ENCODE results near the gene MTCH1.

GRCh38 chr6:37032239-37032638 is 46.2 kb upstream of the MTCH1 start:
- TF ChIP-seq CBX8 (IDR thresholded peaks at IDR 0.05) (no peak), RNF2 (IDR thresholded peaks at IDR 0.05; ENCODE audit: borderline replicate concordance, low read depth) (no peak), ZFP36 (IDR thresholded peaks at IDR 0.05; ENCODE audit: borderline replicate concordance, partially characterized antibody) (no peak), RCOR1 (IDR thresholded peaks at IDR 0.05; ENCODE audit: low read depth, low read length) (no peak), CTCF (IDR thresholded peaks at IDR 0.05) (no peak), NFE2L2 (conservative IDR thresholded peaks at IDR 0.05; ENCODE audit: low read length) (no peak), POLR2A (IDR thresholded peaks at IDR 0.05; ENCODE audit: low read length) (no peak), KDM5A (IDR thresholded peaks at IDR 0.05) (no peak), MAFK (IDR thresholded peaks at IDR 0.05; ENCODE audit: partially characterized antibody) (no peak), FOXS1 (CRISPR knock-in tag; IDR thresholded peaks at IDR 0.05) (no peak), MAX (IDR thresholded peaks at IDR 0.05) (no peak)

All from A549 (cell line).